Activated CD8-positive, alpha-beta memory T cell treated with anti-CD3 and anti-CD28 coated beads, Interleukin-2, amount 50 U/mL, for 24 hours (primary cell): Measurements from ENCODE around the gene U2SURP.
"Not testable (repeated sequence)": the region's sequence is repeated elsewhere in the genome, so short reads cannot be mapped to it uniquely, and the experiment has no call there.

Experiments used
- DNase-seq: peaks from one replicate; pipeline ENCODE4 v3.0.0-alpha.2; 2020; ENCODE audit errors: extremely low read depth

U2SURP gene

GRCh38 chr3:143014921-143015320 is 13.6 kb downstream of the U2SURP start:
- DNase-seq: no peak

- no peak for DNase-seq
These were observed 15.1 kb downstream of the U2SURP start for GRCh38 chr3:143016321-143016972.

GRCh38 chr3:143024351-143024960 is 23.1 kb downstream of the U2SURP start:
- DNase-seq: no peak

- no peak for DNase-seq
These were observed 30.0 kb downstream of the U2SURP start for GRCh38 chr3:143031327-143031726.

GRCh38 chr3:143031796-143032387 is 30.5 kb downstream of the U2SURP start:
- DNase-seq: not testable (repeated sequence)

- DNase-seq: no peak
These were observed 34.3 kb downstream of the U2SURP start for GRCh38 chr3:143035466-143036211.

GRCh38 chr3:143036557-143036956 is 35.2 kb downstream of the U2SURP start:
- DNase-seq: no peak

GRCh38 chr3:143037867-143038266 is 36.5 kb downstream of the U2SURP start:
- DNase-seq: no peak

GRCh38 chr3:143040261-143040879 is 39.0 kb downstream of the U2SURP start:
- no peak for DNase-seq

GRCh38 chr3:143041903-143042302 is 40.5 kb downstream of the U2SURP start:
- no peak for DNase-seq

- DNase-seq: no peak
These were observed 44.3 kb downstream of the U2SURP start for GRCh38 chr3:143045639-143046038.

GRCh38 chr3:143046075-143046474 is 44.7 kb downstream of the U2SURP start:
- not testable (repeated sequence) for DNase-seq

GRCh38 chr3:143054011-143054410 is 52.6 kb downstream of the U2SURP start:
- no peak for DNase-seq

- DNase-seq: no peak
These were observed 55.0 kb downstream of the U2SURP start for GRCh38 chr3:143056372-143056771.

GRCh38 chr3:143060906-143061305 is 59.5 kb downstream of the U2SURP start:
- no peak for DNase-seq

GRCh38 chr3:143063018-143063417 is 61.6 kb downstream of the U2SURP start:
- DNase-seq: no peak

- DNase-seq: no peak
These were observed 63.4 kb downstream of the U2SURP start for GRCh38 chr3:143064777-143065176.

GRCh38 chr3:143065364-143065763 is 64.0 kb downstream of the U2SURP start:
- no peak for DNase-seq

- DNase-seq: no peak
These were observed 64.7 kb downstream of the U2SURP start for GRCh38 chr3:143066033-143066432.

- DNase-seq: no peak
These were observed 65.8 kb downstream of the U2SURP start for GRCh38 chr3:143067201-143067600.

GRCh38 chr3:143068059-143068458 is 66.7 kb downstream of the U2SURP start:
- no peak for DNase-seq

GRCh38 chr3:143070977-143071551 is 69.7 kb downstream of the U2SURP start:
- no peak for DNase-seq
